DMS153 treated with DMSO at 0.1 percent for 48 hours (cell line): ENCODE measurements around the gene EXOC1.

Experiments
- DNase-seq: peaks from one replicate; lab custom pipeline; 2025; ENCODE audit not compliant: unreplicated experiment; lab: John Stamatoyannopoulos, UW

Gene EXOC1

GRCh38 chr4:55849724-55850123, 3.7 kb upstream of the EXOC1 start:
- no peak for DNase-seq

DNA sequence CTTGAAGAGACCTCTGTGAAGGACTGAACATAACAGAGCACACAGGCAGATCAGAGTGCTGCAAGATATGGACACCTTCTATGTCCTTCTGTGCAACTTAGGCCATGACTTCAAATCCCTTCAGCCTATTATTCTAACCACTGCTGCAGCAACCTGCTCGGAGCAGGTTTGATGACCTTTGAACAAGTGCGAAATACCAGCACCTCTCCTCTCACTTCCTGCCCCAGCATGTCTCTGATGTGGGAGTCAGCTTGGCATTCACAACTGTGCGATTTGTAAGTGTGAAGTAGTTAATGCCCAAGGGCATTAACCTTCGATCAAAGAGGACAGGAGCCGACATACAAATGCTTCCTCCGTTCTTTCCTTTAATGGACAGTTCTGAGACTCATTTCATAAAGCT, 1.6 kb upstream of the EXOC1 start:
- DNase-seq, result no peak

- DNase-seq, result no peak
These were observed 681 bp downstream of the EXOC1 start for GRCh38 chr4:55854129-55854528.

DNA sequence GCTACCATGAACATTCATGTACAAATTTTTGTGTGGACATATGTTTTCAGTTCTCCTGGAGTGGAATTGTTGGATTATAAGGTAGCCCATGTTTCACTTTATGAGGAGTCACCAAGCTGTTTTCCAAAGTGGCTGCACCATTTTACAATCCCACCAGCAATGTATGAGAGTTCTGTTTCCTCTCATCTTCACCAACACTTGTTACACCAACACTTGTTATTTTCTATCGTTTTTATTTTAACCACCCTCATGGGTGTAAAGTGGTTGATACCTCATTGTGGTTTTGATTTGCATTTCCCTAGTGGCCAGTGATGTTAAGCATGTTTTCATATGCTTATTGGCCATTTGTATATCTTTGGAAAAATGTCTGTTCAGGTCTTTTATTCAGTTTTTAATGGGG, 4.1 kb downstream of the EXOC1 start:
- DNase-seq, result no peak

- no peak for DNase-seq
These were observed 6.3 kb downstream of the EXOC1 start for GRCh38 chr4:55859711-55860110.

- DNase-seq, result no peak
These were observed 11.3 kb downstream of the EXOC1 start for GRCh38 chr4:55864577-55865223.

DNA sequence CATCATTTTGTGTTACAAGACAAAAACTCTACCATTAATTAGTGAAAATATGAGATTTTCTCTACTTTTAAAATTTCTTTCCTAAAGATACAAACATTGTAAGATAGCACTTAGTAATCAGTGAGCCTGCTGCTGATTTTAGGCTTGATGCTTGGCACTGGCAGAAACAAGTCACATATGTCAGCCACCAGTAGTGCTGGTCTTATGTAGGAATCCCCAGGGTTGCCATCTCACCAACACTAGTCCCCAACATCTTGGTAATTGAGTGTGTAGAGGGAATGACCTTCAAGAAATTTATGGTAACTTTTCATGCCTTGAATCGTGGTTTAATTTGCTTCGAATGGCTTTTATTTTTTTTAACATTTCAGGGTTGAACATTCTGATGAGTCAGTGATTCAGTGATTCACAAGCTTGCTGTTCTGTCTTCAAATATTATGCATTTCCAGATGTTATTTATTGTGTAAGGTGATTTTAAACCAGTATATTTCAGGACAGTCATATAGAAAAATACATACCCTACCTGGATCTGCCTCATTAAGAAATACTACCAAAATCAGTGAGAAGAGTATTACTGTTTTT, 11.9 kb downstream of the EXOC1 start:
- no peak for DNase-seq

DNA sequence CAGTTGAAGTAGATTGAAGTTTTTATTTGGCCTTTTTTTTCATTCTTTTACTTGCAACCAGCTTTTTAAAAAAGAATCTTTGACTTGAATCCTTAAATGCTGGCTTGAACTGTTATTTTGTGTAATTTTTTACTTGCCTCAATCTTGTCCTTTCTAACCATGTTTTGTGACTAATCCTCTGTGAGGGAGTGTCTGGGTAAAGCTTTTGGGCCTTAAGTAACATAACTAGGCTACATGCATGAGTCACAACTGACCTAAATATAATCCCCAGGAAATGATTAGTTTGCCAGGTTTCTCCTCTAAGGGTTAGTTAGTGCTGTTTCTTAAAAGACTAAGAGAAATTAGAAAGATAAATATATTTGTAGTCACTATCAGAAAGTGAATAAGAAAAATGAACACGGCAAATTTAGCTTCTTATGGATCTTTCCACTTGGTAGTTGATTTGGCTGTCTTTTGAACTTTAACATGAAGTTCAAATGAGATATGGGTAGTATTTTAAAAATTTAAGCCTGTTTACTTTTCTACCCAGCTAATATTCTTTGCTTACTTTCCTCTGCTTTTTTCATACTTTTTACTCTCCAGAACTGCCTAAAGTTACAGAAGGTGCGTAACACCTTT, 13.0 kb downstream of the EXOC1 start:
- no peak for DNase-seq

DNA sequence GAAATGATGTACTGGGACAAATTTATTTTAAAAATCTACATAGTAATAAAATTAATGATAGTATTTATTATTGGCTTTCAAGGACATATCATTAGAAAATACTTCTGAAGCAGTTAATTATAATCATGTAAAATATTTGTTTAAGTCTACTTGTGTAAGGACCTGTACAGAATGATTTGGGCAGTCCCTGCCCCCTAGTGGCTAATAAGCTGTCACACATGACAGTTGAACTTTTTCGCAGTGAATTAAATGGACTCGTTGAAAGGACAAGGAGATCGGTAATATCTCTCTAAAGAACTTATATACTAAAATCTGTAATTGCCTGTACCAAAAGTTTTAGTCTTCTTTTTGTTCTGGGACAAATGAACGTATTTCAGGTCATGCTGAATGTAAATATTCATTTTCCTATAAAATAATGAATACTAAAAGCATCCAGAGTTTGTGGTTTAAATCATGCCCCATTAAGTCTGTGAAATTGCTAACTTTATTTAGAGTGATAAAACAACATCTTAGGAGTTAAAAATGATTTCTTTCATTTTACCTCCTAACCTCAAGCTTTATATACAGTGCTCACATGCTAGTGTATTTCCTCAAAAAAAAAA, 13.6 kb downstream of the EXOC1 start:
- peak; percentile 79 for DNase-seq

DNA sequence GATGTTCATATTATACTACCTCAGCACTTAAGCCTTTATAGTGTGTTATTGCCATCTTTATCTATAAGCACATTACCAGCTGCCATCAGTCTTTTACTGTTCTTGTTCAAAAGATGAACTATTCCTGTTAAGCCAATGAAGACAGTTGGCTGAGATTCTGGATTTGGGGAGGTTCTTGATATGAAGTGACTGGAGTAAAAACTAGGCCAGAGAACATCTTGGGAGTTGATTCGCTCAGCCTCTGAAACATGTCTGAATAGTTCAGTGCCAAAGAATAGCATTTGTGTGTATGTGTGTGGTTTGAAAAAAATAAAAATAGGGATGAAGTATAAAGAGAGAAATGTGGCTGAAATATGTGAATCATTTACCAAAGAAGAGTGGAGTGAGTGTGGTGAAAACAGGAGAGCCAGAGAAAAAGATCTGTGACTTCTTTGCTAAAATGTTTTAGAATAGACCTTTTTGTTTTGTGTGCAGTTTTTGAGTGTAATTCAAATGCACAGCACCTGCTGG, 15.2 kb downstream of the EXOC1 start:
- no peak for DNase-seq

GRCh38 chr4:55871299-55871800, 17.9 kb downstream of the EXOC1 start:
- DNase-seq, result no peak

DNA sequence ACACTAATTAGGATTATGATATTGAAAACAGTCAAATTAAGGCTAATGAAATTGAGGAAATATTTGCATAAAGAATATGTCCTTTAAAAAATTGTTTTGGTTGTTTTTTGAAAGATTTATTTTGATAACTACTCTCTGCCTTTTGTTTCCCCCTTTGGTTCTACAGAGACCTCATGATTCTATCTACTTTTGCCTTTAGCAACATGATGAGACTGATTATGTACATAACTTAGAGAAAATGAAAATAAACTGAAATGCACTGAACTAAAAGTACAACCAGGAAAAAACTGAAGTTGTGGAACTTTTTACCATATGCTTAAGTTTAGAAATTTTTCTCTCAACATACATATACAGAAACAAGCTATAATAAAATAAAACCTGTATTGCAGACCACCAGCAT, 21.4 kb downstream of the EXOC1 start:
- no peak for DNase-seq

GRCh38 chr4:55876387-55876786, 22.9 kb downstream of the EXOC1 start:
- DNase-seq, result no peak

DNA sequence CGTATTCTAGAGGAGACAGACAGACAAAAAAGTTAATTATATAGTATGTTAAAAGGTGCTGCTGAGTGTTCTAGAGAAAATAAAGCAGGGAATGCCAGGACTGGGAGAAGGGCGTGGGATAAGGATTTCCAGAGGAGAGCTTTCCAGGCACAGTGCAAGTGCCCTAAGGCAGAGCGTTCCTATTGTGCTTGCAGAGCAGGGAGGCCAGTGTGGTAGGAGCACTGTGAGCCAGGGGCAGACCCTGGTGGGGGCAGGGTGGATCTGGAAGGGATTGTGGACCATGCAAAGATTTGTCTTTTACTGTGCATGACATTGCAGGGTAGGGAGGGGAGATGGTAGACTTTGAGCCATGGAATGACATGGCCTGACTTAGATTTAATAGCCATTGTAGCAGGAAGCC, 25.8 kb downstream of the EXOC1 start:
- DNase-seq, result no peak

- DNase-seq, result no peak
These were observed 27.3 kb downstream of the EXOC1 start for GRCh38 chr4:55880652-55881280.

GRCh38 chr4:55884093-55884850, 30.8 kb downstream of the EXOC1 start:
- DNase-seq, result no peak

DNA sequence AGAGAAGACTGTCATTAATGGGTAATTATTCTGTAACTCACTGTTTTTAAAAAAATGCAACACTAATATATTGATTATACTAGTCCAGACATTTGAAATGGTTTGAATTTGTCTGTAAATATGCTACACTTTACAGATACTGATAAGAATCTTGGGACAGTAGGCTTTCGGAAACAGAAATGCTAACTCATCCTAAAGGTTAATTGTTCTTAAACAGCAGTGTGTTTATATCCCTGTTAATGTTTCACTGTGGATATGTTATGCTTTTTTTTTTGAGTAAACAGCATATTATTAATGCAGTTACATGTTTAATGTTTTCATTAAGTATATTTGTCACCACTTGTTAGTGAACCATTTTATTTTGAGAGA, 31.4 kb downstream of the EXOC1 start:
- DNase-seq, result no peak

- no peak for DNase-seq
These were observed 34.1 kb downstream of the EXOC1 start for GRCh38 chr4:55887594-55887993.

- DNase-seq, result no peak
These were observed 38.7 kb downstream of the EXOC1 start for GRCh38 chr4:55892156-55892555.

GRCh38 chr4:55896622-55897021, 43.2 kb downstream of the EXOC1 start:
- no peak for DNase-seq

DNA sequence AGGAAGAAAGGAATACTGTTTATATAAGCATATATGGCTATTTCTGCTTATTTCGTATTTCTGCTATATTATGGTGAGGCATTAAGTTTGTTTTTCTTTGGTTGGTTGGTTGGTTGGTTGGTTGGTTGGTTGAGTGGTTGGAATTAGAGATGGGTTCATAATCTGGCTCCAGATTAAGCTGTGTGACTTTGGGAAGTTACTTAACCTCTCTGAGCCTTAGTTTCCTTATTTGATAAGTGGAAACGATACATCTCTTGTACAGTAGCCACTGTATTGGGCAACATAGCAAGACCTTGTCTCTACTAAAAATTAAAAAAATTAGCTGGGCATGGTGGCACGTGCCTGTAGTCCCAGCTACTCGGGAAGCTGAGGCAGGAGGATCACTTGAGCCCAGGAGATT, 49.2 kb downstream of the EXOC1 start:
- no peak for DNase-seq
